Measurements from ENCODE around the gene ZSCAN30. TPM values are rescaled to one million over a fixed set of nuclear protein-coding genes. Genes with fewer than 3 reads are reported as not detected.

The ZSCAN30 gene
- total and polyA plus RNA-seq, 2 of the 13 experiments (the other 11 are each of a cell fraction or from before 2014, with no cell fraction given) = 7.4 to 7.7 TPM

DNA sequence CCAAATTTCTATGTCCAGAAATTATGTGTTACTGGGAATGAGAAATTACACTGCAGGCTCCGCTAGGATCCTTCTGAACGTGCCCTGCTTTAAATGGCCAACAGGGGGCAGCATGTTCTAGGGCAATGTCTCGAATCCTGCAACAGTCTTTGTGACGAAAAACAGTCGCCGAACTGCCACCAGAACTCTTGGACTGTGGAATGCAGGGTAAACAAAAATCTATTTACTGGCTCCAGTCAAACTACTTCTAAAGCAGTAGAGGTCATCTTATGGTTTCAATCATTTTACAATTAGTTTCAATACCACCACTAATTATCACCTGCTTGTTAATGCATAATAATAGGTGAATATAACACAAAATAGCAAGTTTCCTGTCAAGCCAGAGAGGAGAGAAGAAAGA is 59.0 kb downstream of the ZSCAN30 start (continued):
- TF ChIP-seq, protein P1, sequence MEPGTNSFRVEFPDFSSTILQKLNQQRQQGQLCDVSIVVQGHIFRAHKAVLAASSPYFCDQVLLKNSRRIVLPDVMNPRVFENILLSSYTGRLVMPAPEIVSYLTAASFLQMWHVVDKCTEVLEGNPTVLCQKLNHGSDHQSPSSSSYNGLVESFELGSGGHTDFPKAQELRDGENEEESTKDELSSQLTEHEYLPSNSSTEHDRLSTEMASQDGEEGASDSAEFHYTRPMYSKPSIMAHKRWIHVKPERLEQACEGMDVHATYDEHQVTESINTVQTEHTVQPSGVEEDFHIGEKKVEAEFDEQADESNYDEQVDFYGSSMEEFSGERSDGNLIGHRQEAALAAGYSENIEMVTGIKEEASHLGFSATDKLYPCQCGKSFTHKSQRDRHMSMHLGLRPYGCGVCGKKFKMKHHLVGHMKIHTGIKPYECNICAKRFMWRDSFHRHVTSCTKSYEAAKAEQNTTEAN (CRISPR knock-in tag; conservative IDR thresholded peaks at IDR 0.05) = no peak
- TF ChIP-seq CBX1 (IDR thresholded peaks at IDR 0.05; ENCODE audit: low read depth) = no peak
- TF ChIP-seq SRSF9 (IDR thresholded peaks at IDR 0.05; ENCODE audit: borderline replicate concordance, insufficient read depth, low read depth, low read length, poor library complexity, severe bottlenecking) = no peak
- TF ChIP-seq, protein P2, sequence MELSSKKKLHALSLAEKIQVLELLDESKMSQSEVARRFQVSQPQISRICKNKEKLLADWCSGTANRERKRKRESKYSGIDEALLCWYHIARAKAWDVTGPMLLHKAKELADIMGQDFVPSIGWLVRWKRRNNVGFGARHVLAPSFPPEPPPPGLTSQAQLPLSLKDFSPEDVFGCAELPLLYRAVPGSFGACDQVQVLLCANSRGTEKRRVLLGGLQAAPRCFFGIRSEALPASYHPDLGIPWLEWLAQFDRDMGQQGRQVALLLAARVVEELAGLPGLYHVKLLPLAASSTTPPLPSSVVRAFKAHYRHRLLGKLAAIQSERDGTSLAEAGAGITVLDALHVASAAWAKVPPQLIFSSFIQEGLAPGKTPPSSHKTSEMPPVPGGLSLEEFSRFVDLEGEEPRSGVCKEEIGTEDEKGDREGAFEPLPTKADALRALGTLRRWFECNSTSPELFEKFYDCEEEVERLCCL (CRISPR knock-in tag; IDR thresholded peaks at IDR 0.05; ENCODE audit: borderline replicate concordance) = no peak
- no peak for TF ChIP-seq ZNF180 (CRISPR knock-in tag; IDR thresholded peaks at IDR 0.05; ENCODE audit: borderline replicate concordance, low read depth)
- no peak for TF ChIP-seq ZFP36L2 (CRISPR knock-in tag; IDR thresholded peaks at IDR 0.05)
- peak; percentile 76; the same call in 1 of the 2 replicates for TF ChIP-seq MIXL1 (CRISPR knock-in tag; IDR thresholded peaks at IDR 0.05)
- TF ChIP-seq JUNB (CRISPR knock-in tag; IDR thresholded peaks at IDR 0.05; ENCODE audit: borderline replicate concordance) = no peak
- TF ChIP-seq UBTF (CRISPR knock-in tag; IDR thresholded peaks at IDR 0.05) = no peak
- TF ChIP-seq POLR2AphosphoS2 (IDR thresholded peaks at IDR 0.05; ENCODE audit: low read depth, low read length) = no peak
- TF ChIP-seq NFIB (CRISPR knock-in tag; IDR thresholded peaks at IDR 0.05; ENCODE audit: borderline replicate concordance) = no peak
- no peak for TF ChIP-seq ZSCAN25 (CRISPR knock-in tag; IDR thresholded peaks at IDR 0.05)
- TF ChIP-seq ZNF572 (CRISPR knock-in tag; IDR thresholded peaks at IDR 0.05) = no peak
- TF ChIP-seq ZNF550 (CRISPR knock-in tag; IDR thresholded peaks at IDR 0.05; ENCODE audit: borderline replicate concordance) = no peak
- TF ChIP-seq ZNF335 (CRISPR knock-in tag; IDR thresholded peaks at IDR 0.05) = 0 out of 2 replicates have a peak, but pooled peaks have one; percentile 46
- no peak for TF ChIP-seq ZSCAN20 (CRISPR knock-in tag; IDR thresholded peaks at IDR 0.05; ENCODE audit: borderline replicate concordance)
- TF ChIP-seq, protein P3, sequence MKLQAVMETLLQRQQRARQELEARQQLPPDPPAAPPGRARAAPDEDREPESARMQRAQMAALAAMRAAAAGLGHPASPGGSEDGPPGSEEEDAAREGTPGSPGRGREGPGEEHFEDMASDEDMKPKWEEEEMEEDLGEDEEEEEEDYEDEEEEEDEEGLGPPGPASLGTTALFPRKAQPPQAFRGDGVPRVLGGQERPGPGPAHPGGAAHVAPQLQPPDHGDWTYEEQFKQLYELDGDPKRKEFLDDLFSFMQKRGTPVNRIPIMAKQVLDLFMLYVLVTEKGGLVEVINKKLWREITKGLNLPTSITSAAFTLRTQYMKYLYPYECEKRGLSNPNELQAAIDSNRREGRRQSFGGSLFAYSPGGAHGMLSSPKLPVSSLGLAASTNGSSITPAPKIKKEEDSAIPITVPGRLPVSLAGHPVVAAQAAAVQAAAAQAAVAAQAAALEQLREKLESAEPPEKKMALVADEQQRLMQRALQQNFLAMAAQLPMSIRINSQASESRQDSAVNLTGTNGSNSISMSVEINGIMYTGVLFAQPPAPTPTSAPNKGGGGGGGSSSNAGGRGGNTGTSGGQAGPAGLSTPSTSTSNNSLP (IDR thresholded peaks at IDR 0.05; ENCODE audit: low read depth, low read length) = no peak
- no peak for TF ChIP-seq ZNF136 (CRISPR knock-in tag; IDR thresholded peaks at IDR 0.05; ENCODE audit: low read depth)
- TF ChIP-seq ATF1 (CRISPR knock-in tag; IDR thresholded peaks at IDR 0.05) = no peak
- TF ChIP-seq NR2F2 (IDR thresholded peaks at IDR 0.05; ENCODE audit: borderline replicate concordance, low read depth) = no peak
- TF ChIP-seq FOXJ3 (CRISPR knock-in tag; IDR thresholded peaks at IDR 0.05; ENCODE audit: borderline replicate concordance) = peak; percentile 63; the same call in 1 of the 2 replicates
- TF ChIP-seq ZNF720 (CRISPR knock-in tag; IDR thresholded peaks at IDR 0.05) = no peak
- TF ChIP-seq, protein P4, sequence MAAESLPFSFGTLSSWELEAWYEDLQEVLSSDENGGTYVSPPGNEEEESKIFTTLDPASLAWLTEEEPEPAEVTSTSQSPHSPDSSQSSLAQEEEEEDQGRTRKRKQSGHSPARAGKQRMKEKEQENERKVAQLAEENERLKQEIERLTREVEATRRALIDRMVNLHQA (CRISPR knock-in tag; IDR thresholded peaks at IDR 0.05) = no peak
- TF ChIP-seq ZNF124 (CRISPR knock-in tag; IDR thresholded peaks at IDR 0.05) = no peak
- no peak for TF ChIP-seq NCOA1 (CRISPR knock-in tag; IDR thresholded peaks at IDR 0.05)

All from HepG2 (cell line).